H1 (cell line): Measurements from ENCODE around the gene C22orf31. TPM values are rescaled to one million over a fixed set of nuclear protein-coding genes. Genes with fewer than 3 reads are reported as not detected.

Experiments
- ASH2L ChIP-seq: fragments of 200-600, 300-600 bp; sonication (generic); IDR thresholded peaks from one replicate; pipeline ENCODE4 v1.7.1; 2017; ENCODE audit warnings: low read length
- BACH1 ChIP-seq: IDR thresholded peaks from 2 replicates; pipeline ENCODE4 v1.6.1; 2012; ENCODE audit warnings: low read length, improper control_type of control experiment
- CTCF ChIP-seq, 3 experiments: IDR thresholded peaks; 1 replicate in 2 of 3; 2 replicates in 1 of 3; pipeline versions ENCODE4 v1.5.1 to v1.6.1; 2011; ENCODE audit warnings: low read length in 3 of 3, mild to moderate bottlenecking in 3 of 3, inconsistent platforms in 2 of 3, low read depth in 1 of 3, moderate library complexity in 1 of 3; ENCODE audit not compliant: insufficient read depth in 1 of 3; ENCODE audit errors: control extremely low read depth in 1 of 3
- EZH2 ChIP-seq: fragments of 200-600 bp; sonication (generic); IDR thresholded peaks from 2 replicates; pipeline ENCODE4 v1.7.1; 2012; ENCODE audit warnings: low read depth, mild to moderate bottlenecking, moderate library complexity, low read length, inconsistent platforms; ENCODE audit not compliant: severe bottlenecking
- FOSL1 ChIP-seq: IDR thresholded peaks from 2 replicates; pipeline ENCODE4 v1.6.1; 2011; ENCODE audit warnings: mild to moderate bottlenecking, low read depth, low read length, moderate library complexity; ENCODE audit not compliant: insufficient read depth
- HDAC2 ChIP-seq, 2 experiments: fragments of 300-600 bp in 1 of 2; sonication (generic) in 1 of 2; IDR thresholded peaks; 2 replicates each; pipeline ENCODE4 v1.6.1; 2011 to 2012; ENCODE audit warnings: low read depth in 2 of 2, low read length in 2 of 2, mild to moderate bottlenecking in 2 of 2, moderate library complexity in 2 of 2, borderline replicate concordance in 1 of 2, inconsistent platforms in 1 of 2
- HDAC6 ChIP-seq: IDR thresholded peaks from one replicate; pipeline ENCODE4 v1.7.1; 2012; ENCODE audit warnings: low read depth, mild to moderate bottlenecking, inconsistent platforms, low read length, moderate library complexity
- POLR2AphosphoS5 ChIP-seq: IDR thresholded peaks from 2 replicates; pipeline ENCODE4 v1.6.1; 2011; ENCODE audit warnings: low read depth, low read length
- TAF7 ChIP-seq: optimal IDR thresholded peaks from 2 replicates; pipeline ENCODE3; 2011; ENCODE audit warnings: low read depth, mild to moderate bottlenecking, inconsistent platforms, low read length, moderate library complexity, borderline replicate concordance
- polyA plus RNA-seq, 7 experiments: library from polyadenylated mRNA; depleted of rRNA in 3 of 7; stranded (reverse) in 5 of 7; unstranded in 2 of 7; fragments of >200 nt in 5 of 7; fragments of 200-250 nt in 2 of 7; gene quantifications; 1 replicate in 5 of 7; 2 replicates in 1 of 7; 4 replicates in 1 of 7; pipeline versions ENCODE4 v1.2.1 to v1.2.3, GENCODE V29; 2011 to 2013; ENCODE audit warnings: missing spikeins in 2 of 7, mixed read lengths in 2 of 7
- total RNA-seq: library from RNA; stranded (reverse); fragmentation: NEBNext Ultra II Directional; extraction: Animal tissue kit (Norgen Biotek cat#: 25700); gene quantifications from 2 replicates; pipeline ENCODE4 v1.2.1, GENCODE V29; 2021

C22orf31 gene
- total and polyA plus RNA-seq, 2 of the 8 experiments (the other 6 are each of a cell fraction or from before 2014, with no cell fraction given) = not detected

- TF ChIP-seq CTCF (IDR thresholded peaks at IDR 0.05; ENCODE audit: control extremely low read depth in 1 of 3, insufficient read depth in 1 of 3, low read depth in 1 of 3, low read length in 3 of 3) = no peak
- TF ChIP-seq BACH1 = no peak
- no peak for TF ChIP-seq EZH2
- no peak for TF ChIP-seq HDAC6
- TF ChIP-seq ASH2L = no peak
- no peak for TF ChIP-seq TAF7
- no peak for TF ChIP-seq HDAC2 (IDR thresholded peaks at IDR 0.05; ENCODE audit: borderline replicate concordance in 1 of 2, low read depth in 2 of 2, low read length in 2 of 2)
- no peak for TF ChIP-seq FOSL1
- no peak for TF ChIP-seq POLR2AphosphoS5
- TF ChIP-seq, all 59 proteins: peak for 0
Measured at GRCh38 chr22:29070490-29070889, 8.9 kb upstream of the C22orf31 start (continued).
